Hindlimb muscle (tissue), 1 donor: ENCODE measurements around the gene ZNF521. TPM values are rescaled to one million over a fixed set of nuclear protein-coding genes. Genes with fewer than 3 reads are reported as not detected.

Experiments
- DNase-seq: peaks from one replicate; pipeline ENCODE4 v3.0.0-alpha.2; 2013
- polyA plus RNA-seq: library from polyadenylated mRNA; unstranded; fragments of 120-200 nt; gene quantifications from one replicate; pipeline ENCODE4 v1.2.1, GENCODE V29; 2013; ENCODE audit not compliant: insufficient read length

Gene ZNF521
- polyA plus RNA-seq, 1 donor: 50.6 TPM

- no peak for DNase-seq
Observed at GRCh38 chr18:25335062-25335461, 16.9 kb downstream of the ZNF521 start.

- DNase-seq: no peak
Observed at GRCh38 chr18:25334588-25334987, 17.4 kb downstream of the ZNF521 start.

DNA sequence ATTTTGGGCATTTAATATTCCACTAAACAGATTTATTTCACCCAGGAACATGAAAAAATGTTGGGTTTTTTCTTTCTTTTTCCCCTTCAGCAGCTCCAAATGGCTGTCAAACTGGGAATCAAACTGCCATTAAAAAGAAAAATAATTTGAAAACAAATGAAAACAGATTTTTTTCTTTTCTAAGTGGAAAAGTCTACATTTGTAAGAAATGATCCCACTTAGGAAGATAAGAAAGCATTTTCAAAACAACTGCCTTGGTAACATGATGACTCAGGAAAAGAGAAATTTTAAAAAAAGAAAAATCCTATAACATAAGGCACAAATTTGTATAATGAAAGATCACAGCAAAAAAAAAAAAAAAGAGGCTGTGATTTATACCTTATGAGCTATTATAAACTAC lies 20.0 kb downstream of the ZNF521 start:
- DNase-seq: no peak

- no peak for DNase-seq
Observed at GRCh38 chr18:25329783-25330182, 22.2 kb downstream of the ZNF521 start.

- DNase-seq: no peak
Observed at GRCh38 chr18:25327584-25327983, 24.4 kb downstream of the ZNF521 start.

GRCh38 chr18:25326361-25326952 lies 25.5 kb downstream of the ZNF521 start:
- no peak for DNase-seq

GRCh38 chr18:25322806-25323205 lies 29.2 kb downstream of the ZNF521 start:
- no peak for DNase-seq

DNA sequence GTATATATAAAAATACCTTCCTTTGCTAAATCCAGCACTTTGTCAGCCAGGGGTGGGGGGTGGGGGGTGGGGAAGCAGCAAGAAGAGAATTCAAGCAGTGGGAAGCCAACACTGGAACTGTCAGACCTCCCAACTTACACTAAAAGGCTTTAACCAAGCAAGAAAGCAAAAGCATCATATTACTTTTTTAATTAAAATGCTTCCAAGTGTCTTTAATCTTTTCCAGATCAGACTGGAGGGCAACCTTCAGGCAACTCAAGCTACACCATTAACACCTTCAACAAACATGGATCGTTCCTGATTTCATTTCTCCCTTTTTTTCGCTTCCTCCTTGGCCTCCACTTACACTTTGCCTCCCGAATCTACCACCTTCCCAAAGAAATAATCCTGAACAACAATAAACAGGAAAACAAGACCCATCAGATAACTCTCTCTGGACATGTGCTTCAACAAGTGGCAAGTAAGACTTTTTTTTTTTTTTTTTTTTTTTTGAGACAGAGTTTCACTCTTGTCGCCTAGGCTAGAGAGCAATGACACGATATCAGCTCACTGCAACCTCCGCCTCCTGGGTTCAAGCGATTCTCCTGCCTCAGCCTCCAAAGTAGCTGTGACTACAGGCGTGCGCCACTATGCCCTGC lies 35.5 kb downstream of the ZNF521 start:
- DNase-seq: no peak

DNA sequence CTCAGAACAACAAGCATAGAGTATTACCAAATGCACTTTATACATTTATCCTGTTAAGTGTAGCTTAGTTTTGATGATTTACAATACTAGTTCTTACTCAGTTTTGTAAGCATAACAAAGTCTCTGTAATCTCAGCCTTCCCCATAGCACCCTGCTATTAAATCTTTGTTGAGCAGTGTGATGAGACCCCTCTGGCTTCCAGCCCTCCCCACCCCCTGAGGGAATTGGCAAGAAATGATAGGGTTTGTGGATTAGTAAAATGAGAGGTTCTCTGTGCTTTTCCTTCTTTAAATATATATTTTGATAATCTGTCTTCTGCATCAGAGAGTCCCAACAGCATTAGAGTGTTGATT lies 37.2 kb downstream of the ZNF521 start:
- DNase-seq: no peak

- DNase-seq: no peak
Observed at GRCh38 chr18:25314151-25314837, 37.7 kb downstream of the ZNF521 start.

- DNase-seq: no peak
Observed at GRCh38 chr18:25313268-25313667, 38.7 kb downstream of the ZNF521 start.

- no peak for DNase-seq
Observed at GRCh38 chr18:25310045-25310444, 41.9 kb downstream of the ZNF521 start.

DNA sequence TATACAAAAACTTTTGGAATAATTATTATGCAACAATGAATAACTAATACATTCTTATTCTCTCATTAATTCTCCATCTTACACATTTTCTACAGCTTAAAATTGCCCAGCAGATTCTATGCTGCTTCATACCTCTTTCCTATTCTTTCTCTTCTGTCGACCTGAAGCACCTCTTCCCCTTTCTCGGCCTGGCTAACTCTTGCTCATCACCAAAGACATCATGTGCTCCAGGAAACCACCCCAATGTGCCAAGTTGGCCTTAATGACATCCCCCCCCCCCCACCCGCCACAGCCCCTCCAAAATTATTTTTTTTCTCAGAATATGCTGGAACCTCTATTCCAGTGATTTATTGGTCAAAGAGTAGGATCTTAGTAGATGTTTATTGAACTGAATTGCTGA lies 43.6 kb downstream of the ZNF521 start:
- DNase-seq: no peak

DNA sequence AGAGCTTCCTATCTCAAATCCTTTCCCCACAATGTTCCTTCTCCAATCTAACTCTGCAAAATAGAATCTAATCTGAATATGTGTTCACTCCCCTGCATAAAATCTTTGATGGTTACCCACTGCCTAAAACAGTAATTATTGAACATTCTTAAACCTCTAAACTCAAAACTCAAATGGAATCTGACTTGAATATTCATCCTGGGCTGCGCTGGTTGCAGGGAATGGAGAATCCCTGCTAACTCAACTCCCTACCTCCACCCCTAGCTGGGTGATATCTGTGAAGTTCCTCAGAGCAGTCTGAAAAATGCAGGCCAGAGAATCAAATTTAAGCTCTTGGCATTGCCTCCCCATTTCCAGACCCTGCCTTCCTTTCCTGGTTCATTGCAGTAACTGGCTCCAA lies 44.8 kb downstream of the ZNF521 start:
- DNase-seq: no peak

DNA sequence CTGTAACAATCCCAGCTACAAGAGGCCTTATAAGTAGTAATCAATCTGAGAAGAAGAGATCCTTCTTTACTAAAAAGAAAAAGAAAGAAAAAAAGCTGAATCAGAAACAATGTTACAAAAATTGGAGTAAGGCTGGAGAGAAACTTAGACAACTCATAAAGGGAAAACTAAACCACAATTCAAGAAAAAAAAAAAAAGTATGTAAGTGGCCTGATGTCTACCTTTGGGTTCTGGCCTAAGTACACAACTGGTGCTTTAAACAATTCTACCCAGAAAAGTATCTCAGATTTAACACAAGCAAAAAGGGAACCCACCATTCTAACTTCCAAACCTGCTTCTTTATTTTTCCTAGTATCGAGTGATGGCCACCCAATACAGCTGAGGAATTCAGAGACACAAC lies 45.3 kb downstream of the ZNF521 start:
- DNase-seq: no peak

DNA sequence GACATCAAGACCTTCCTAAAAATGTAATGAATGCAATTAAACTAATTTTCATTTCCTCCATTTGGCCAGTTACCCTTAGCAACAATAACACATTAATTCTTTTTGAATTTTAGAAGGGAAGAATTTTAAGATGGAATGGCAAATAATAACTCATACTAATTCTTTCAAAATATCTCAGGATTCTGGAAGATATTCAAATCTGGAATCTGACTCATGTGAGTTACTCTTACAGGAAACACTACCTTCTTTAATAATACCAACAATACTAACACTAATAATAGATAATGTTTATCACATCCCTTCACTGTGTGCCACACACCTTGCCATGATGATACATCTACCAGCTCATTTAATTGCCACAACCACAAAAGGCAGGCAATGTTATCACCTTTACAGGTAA lies 46.4 kb downstream of the ZNF521 start:
- DNase-seq: no peak

- no peak for DNase-seq
Observed at GRCh38 chr18:25300492-25300891, 51.5 kb downstream of the ZNF521 start.

DNA sequence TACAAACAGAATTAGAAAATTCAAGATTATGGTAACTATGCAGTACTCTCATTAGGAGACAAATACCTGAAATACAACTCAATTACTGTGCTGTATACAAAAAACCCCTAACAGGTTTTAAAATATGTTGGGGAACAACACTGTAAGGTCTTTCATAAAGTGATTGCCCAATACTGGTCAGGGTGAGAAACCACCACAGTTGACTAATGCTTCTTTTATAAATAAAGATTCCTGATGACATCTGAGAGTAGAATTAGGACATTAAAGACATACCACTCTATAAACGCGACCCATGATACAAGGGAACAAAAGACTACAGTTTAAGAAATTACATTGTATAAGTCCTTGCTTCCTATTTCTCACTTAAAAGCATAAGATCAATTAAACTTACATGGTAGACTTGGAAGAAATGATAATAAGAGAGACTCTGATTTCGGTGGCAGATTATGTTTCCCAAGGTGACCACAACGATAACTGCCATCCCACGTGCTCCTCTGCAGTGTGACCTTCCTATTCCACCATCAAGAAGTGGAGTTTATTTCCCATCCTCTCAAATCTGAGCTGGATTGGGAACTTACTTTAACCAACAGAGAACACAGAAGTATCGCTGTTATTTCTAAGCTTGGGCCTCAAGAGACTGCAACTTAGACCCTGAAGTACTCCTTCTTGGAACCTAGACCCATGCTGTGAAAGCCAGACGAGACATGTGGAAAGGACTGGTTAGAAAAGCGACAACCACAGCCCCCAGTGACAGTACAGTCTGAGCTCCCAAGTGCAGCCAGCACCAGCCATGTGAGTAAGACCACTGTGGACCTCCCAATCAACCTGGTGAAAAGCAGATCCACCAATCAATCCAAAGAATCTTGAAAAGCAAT lies 52.3 kb downstream of the ZNF521 start:
- no peak for DNase-seq

GRCh38 chr18:25298853-25299274 lies 53.1 kb downstream of the ZNF521 start:
- no peak for DNase-seq

GRCh38 chr18:25295624-25296138 lies 56.3 kb downstream of the ZNF521 start:
- no peak for DNase-seq

DNA sequence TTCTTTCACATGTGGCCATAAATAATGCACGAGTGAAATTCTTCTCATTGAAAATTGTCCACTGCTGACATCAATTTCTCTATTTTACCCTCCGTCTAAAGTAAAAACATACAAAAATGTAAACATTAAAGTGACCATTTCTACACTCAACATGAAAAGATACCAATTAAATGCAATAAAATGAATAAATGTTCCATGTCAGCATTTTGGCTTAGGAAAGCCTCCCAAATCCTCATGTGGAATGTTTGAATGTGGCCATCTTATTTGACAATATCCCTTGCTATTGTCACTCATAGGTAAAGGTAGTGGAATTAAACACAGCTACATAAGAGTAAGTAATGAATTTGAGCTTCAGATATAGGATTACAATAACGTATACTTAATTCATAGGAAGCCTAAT lies 60.8 kb downstream of the ZNF521 start:
- no peak for DNase-seq

GRCh38 chr18:25289001-25289631 lies 62.9 kb downstream of the ZNF521 start:
- DNase-seq: peak; percentile 76
